Measurements from ENCODE around the gene ZNF492.

DNA sequence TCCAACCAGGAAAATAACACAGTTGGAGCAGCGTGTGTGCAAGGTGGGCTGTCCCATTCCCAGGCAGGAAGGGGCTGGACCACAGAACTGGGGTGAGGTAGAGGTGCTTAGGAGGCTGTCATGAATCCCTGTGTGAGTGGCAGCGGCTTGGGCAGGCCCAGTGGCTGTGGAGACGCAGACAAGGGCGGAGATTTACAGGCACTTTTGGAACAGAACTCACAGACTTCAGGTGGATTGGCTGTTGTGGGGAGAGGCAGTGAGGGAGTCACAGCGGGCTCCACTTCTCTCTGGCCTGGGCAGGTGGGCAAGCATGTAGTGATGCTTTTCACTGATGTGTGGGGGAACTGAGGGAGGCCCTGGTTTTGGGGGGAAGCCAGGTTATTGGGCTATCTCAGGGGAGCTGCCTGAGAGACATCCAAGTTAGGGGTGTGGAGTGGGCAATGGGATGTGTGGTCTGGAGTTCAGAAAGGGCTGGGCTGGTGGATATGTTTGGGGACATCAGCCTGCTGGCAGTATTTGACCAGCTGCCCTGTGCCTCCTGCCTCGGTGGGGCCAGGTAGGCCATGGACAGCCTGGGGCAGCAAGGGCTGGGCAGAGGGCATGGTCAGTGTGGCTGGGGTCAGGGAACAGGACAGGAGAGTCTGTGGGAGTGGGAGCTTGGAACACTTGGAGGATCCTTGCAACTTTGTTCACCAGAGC is 27.0 kb upstream of the ZNF492 start:
- TF ChIP-seq POLR2AphosphoS5 (IDR thresholded peaks at IDR 0.05; ENCODE audit: low read depth, low read length): no peak
- TF ChIP-seq, protein P1, sequence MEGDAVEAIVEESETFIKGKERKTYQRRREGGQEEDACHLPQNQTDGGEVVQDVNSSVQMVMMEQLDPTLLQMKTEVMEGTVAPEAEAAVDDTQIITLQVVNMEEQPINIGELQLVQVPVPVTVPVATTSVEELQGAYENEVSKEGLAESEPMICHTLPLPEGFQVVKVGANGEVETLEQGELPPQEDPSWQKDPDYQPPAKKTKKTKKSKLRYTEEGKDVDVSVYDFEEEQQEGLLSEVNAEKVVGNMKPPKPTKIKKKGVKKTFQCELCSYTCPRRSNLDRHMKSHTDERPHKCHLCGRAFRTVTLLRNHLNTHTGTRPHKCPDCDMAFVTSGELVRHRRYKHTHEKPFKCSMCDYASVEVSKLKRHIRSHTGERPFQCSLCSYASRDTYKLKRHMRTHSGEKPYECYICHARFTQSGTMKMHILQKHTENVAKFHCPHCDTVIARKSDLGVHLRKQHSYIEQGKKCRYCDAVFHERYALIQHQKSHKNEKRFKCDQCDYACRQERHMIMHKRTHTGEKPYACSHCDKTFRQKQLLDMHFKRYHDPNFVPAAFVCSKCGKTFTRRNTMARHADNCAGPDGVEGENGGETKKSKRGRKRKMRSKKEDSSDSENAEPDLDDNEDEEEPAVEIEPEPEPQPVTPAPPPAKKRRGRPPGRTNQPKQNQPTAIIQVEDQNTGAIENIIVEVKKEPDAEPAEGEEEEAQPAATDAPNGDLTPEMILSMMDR (IDR thresholded peaks at IDR 0.05; ENCODE audit: control extremely low read depth in 1 of 3, insufficient read depth in 1 of 3, low read depth in 1 of 3, low read length in 3 of 3): no peak

Data from H1 (cell line).